NCI-H187 treated with DMSO at 0.1 percent for 48 hours (cell line): ENCODE measurements around the gene DNAAF8.

Experiments used
- DNase-seq: peaks from one replicate; lab custom pipeline; 2025; lab: John Stamatoyannopoulos, UW

DNAAF8 gene

DNA sequence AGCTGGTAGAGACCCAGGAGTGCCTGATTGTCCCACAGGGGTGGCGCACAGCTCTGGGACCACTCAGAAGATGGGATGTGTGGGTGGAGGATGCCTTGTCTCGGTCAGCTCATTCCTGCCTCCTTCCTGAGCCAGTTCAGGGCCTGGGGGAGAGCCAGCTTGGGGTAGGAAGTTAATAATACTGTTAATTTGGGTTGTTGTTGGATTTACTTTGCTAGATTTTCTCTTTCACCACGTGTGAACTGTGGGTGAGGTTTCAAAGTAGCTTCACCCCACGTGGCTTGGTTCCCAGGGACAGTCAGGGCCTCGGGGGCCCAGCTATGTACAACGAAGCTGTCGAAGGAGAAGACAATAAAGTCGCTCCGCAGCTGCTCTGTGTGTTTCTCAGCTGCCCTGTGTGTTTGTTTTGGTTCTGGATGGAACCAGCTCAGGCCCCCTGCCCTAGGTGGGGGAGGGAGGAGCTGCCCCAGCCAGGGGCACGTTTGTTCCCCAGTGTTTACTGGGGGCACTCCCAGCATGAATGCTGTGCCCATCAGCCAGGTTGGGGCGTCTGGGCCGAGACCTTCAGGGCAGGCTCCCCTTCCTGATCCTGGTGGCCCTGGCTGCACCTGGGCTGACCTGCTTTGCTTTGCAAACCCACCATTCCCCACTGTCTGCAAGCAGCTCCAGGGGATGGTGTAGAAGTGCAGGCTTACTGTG, 38.7 kb upstream of the DNAAF8 start:
- no peak for DNase-seq

DNA sequence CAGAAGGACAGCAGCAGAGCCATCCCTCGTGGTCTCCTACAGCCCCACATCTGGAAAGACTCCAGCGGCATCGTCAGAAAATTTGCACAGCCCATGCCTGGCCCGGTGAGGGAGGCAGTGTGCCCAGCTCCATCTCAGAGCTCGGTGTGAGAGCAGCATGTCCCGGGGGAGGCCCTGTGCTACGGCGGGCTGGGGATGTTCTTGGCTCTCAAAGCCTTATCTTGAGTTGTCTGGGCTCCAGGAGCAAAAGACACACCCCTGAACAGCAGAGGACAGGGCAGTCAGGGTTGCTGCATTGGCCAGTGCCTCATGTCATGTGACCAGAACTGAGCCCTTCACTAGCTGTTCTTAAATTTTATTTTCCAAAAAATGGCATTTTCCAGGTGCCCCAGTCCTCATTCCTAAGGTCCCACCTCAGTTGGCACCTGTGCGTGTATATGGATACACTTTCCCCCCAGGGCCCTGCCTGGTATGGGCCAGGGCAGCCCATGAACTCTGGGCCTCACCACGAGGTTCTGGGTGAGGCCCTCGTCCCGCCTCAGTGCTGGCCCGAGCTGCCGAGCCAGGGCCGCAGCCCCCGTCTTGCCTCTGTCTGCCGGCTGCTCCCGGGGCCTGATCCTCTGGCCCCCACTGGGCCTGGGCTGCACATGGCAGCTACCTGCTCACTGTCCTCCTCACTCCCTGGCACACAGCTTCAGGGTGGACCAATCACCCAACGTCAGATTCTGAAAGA, 38.0 kb upstream of the DNAAF8 start:
- no peak for DNase-seq

GRCh38 chr16:4696905-4697847, 37.2 kb upstream of the DNAAF8 start:
- DNase-seq = no peak

- DNase-seq = no peak
Measured at GRCh38 chr16:4697848-4698291, 36.5 kb upstream of the DNAAF8 start.

DNA sequence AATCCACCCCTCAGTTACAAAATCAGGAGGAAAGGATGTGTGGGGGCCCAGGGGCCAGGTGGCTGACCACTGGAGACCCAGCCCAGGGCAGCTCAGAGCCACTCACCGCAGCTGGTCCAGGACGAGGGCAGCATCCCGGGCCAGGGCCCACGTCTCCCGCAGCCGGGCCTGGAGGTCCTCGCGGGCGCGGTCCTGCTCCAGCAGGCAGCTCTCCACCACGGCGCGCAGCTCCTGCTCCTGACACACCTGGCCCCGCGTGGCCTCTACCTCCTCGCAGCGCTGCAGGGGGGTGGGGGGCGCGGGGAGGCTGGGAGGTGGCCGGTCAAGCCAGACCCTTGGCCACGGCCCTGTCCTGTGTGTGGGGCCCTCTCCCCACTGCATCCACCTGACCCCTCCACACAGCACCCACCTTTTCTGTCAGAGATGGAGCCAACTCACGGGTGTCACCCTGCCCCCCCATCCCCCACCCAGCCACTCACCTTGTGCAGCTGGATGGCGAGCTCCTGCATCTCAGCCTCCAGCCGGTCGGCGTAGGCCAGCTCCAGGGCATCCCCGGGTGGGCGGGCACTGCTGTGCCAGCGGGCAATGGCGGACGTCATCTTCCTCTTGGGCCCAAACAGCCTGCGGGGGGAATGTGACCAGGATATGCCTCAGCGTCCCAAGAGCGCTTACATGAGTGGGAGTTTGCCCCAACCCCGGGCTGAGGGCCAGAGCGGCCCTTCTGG, 35.9 kb upstream of the DNAAF8 start:
- no peak for DNase-seq

DNA sequence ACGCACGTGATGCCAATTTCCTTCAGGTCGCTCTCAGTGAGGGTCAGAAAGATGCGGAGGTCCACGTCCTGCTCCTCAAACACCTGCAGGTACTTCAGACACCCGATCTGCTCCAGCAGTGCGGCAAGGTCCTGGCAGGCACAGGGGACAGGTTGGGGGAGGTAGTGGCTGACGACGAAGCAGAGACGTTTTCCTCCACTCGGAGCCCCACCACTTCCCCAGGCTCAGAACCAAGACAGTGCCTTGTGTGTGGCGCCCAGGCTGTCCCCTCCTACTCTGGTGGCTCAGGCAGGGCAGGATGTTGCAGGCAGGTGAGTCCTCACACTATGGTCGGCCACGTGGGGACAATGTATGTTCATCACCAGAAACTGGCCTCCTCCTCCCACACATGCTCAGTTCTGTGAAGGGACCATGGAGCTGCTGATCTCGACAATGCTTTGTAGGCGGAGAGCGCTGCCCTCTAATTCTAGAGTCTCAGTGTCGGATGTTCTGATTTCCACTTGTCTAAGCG, 35.2 kb upstream of the DNAAF8 start:
- no peak for DNase-seq

DNA sequence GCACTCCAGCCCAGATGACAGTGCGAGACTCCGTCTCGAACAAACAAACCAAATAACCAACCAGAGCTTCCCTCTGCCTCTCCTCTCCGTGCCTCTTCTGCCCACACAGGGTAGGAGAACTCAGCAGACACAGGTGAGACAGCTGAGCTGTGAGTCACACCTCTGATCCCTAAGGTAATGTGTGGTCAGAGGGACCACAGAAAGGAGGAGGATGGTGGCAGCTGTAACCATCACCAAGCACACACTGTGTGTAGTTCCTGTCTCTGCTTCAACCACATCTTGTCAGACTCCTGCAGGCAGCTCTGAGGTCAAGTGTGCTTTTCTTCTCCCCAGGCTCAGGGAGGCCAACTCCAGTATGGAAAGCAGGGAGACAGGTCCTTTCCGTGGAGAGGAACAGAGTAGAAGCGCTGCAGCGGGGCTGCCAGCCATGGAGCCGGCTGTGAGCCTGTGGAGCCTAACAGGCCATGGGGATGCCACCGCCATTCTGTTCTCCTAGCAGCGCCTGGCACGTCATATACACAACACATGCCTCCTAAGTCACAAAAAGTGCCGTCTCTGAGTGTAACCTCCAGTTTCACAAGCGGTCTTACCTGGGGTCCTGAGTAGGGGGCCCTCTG, 33.8 kb upstream of the DNAAF8 start:
- DNase-seq = no peak

- DNase-seq = no peak
Measured at GRCh38 chr16:4700997-4701743, 33.2 kb upstream of the DNAAF8 start.

- DNase-seq = no peak
Measured at GRCh38 chr16:4701791-4702465, 32.4 kb upstream of the DNAAF8 start.

- DNase-seq = no peak
Measured at GRCh38 chr16:4702466-4702808, 31.9 kb upstream of the DNAAF8 start.

GRCh38 chr16:4703906-4704305, 30.4 kb upstream of the DNAAF8 start:
- DNase-seq = no peak

DNA sequence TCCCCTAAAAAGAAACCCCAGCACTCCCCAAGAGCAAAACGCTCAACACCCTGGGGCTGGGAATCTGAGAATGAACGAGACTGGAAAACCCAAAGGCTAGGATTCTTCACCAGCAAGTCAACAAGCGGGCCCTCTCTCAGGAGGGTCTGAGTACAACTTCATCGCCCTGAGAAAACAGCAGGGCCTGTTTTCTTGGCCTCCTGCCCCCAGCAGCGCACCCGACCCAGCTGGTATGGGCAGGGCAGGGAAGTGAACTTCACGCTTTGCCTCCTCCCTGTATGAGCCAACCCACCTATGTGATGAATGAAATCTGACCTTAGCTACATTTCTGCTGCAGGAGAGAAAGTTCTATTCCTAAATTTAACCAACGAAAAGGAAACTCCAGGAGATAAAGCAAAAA, 29.8 kb upstream of the DNAAF8 start:
- no peak for DNase-seq

DNA sequence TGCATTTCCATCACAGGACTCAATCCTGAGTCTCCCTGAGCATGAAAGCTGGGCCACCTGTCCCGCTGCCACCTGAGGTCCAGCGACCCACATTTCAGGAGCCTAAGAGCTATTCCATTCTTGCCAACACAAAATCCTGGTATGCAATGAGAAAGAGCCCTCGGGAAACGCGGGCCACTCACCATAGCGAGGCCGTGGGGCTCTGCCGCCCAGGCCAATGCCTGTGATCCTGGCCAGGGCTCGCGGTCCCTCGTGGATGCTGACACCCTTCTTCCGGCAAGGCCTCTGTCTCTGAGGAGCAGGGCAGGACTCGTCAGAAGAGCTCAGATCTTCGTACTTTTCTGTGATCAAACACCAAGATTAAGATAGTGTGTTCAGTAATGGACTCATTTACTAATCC, 29.4 kb upstream of the DNAAF8 start:
- DNase-seq = no peak

DNA sequence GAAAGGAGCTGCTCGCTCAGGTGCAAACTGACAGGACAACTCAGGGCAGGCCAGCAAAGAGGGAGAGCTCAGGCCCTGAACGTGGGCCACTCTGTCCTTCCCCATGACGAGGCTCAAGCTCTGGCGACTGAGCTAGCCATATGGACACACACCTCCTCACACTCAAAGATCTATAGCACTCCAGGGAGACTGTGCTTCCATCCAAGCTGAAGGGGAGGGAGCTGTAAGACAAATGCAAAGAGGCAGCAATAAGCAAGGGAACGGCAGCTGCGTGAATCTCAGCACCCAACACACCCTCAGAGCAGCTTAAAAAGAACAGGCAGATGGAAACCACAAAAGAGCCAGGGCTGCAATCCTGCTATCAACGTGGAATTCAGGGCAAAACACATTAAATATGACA, 27.5 kb upstream of the DNAAF8 start:
- DNase-seq = no peak

GRCh38 chr16:4709481-4709880, 24.9 kb upstream of the DNAAF8 start:
- no peak for DNase-seq

GRCh38 chr16:4713663-4714501, 20.5 kb upstream of the DNAAF8 start:
- no peak for DNase-seq

GRCh38 chr16:4714996-4715395, 19.3 kb upstream of the DNAAF8 start:
- no peak for DNase-seq

DNA sequence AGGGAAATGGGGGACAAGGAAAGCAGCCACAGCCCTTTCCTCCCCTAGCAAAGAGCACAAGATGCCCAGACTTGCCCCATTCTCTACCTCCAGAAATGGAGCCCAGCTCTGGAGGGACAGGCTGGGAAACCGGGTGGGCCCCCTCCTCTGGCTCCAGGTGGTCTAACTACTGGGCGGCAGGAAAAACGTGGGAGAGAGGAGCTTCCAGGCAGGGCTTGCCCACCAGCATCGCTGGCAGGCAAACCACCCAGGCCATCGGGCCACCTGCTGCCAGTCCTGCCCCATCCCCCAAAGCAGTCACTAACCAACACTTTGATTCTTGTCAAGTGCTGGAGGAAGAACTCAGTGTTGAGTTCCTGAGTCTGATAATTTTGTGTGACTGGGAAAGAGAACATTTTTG, 15.9 kb upstream of the DNAAF8 start:
- no peak for DNase-seq
